ENCODE measurements around the gene BCL2.

Gene BCL2

GRCh38 chr18:63099848-63100629 lies 219.5 kb downstream of the BCL2 start:
- no peak for TF ChIP-seq CTCF (conservative IDR thresholded peaks at IDR 0.05; ENCODE audit: low read length)
- no peak for DNase-seq (ENCODE audit: low read depth)
- H3K4me3 ChIP-seq (ENCODE audit: low read length), result no peak overlapping the region

GRCh38 chr18:63099091-63099840 lies 220.3 kb downstream of the BCL2 start:
- DNase-seq (ENCODE audit: low read depth), result no peak
- TF ChIP-seq CTCF (conservative IDR thresholded peaks at IDR 0.05; ENCODE audit: low read length), result no peak
- no peak overlapping the region for H3K4me3 ChIP-seq (ENCODE audit: low read length)

GRCh38 chr18:63098018-63098981 lies 221.3 kb downstream of the BCL2 start:
- no peak for DNase-seq (ENCODE audit: low read depth)
- TF ChIP-seq CTCF (conservative IDR thresholded peaks at IDR 0.05; ENCODE audit: low read length), result no peak

GRCh38 chr18:63097178-63097577 lies 222.4 kb downstream of the BCL2 start:
- H3K4me3 ChIP-seq (ENCODE audit: low read length), result no peak overlapping the region
- DNase-seq (ENCODE audit: low read depth), result no peak
- TF ChIP-seq CTCF (conservative IDR thresholded peaks at IDR 0.05; ENCODE audit: low read length), result no peak

More at GRCh38 chr18:63098018-63098981, 221.3 kb downstream of the BCL2 start:
- no peak overlapping the region for H3K4me3 ChIP-seq (ENCODE audit: low read length)

GRCh38 chr18:63096327-63096874 lies 223.2 kb downstream of the BCL2 start:
- no peak for TF ChIP-seq CTCF (conservative IDR thresholded peaks at IDR 0.05; ENCODE audit: low read length)
- no peak for DNase-seq (ENCODE audit: low read depth)
- no peak overlapping the region for H3K4me3 ChIP-seq (ENCODE audit: low read length)

GRCh38 chr18:63095768-63096167 lies 223.8 kb downstream of the BCL2 start:
- no peak overlapping the region for H3K4me3 ChIP-seq (ENCODE audit: low read length)
- DNase-seq (ENCODE audit: low read depth), result no peak
- TF ChIP-seq CTCF (conservative IDR thresholded peaks at IDR 0.05; ENCODE audit: low read length), result no peak

All from AG10803 (cell line).